ENCODE results near the gene RAD51B.

GRCh38 chr14:67857778-67858350 is 38.3 kb downstream of the RAD51B start:
- TF ChIP-seq ZNF777 (tag by site-specific recombination; IDR thresholded peaks at IDR 0.05; ENCODE audit: borderline replicate concordance): no peak
- no peak for TF ChIP-seq ZNF157 (tag by site-specific recombination; IDR thresholded peaks at IDR 0.05)
- TF ChIP-seq KLF9 (tag by site-specific recombination; IDR thresholded peaks at IDR 0.05; ENCODE audit: low read depth): no peak

All from HEK293 (cell line).